ENCODE data around the gene WASHC3.
"Not testable (repeated sequence)": the region's sequence is repeated elsewhere in the genome, so short reads cannot be mapped to it uniquely, and the experiment has no call there.

Gene WASHC3

GRCh38 chr12:102061560-102062418 is at the start of gene WASHC3:
WASHC3 (minus strand) TSS chr12:102061991; CDS start chr12:102061962, 29 bp downstream.
- DNase-seq = peak; percentile 96

- no peak for DNase-seq
These were observed 49.0 kb upstream of the WASHC3 start for GRCh38 chr12:102110782-102111181.

GRCh38 chr12:102107970-102108369 is 46.2 kb upstream of the WASHC3 start:
- no peak for DNase-seq

GRCh38 chr12:102106905-102107304 is 45.1 kb upstream of the WASHC3 start:
- DNase-seq = no peak

GRCh38 chr12:102096855-102097254 is 35.1 kb upstream of the WASHC3 start:
- no peak for DNase-seq

GRCh38 chr12:102095677-102096263 is 34.0 kb upstream of the WASHC3 start:
- no peak for DNase-seq

- no peak for DNase-seq
These were observed 31.5 kb upstream of the WASHC3 start for GRCh38 chr12:102093319-102093718.

- DNase-seq = not testable (repeated sequence)
These were observed 27.5 kb upstream of the WASHC3 start for GRCh38 chr12:102089228-102089835.

GRCh38 chr12:102080842-102081241 is 19.1 kb upstream of the WASHC3 start:
- DNase-seq = no peak

- not testable (repeated sequence) for DNase-seq
These were observed 10.3 kb upstream of the WASHC3 start for GRCh38 chr12:102072092-102072491.

GRCh38 chr12:102069707-102070106 is 7.9 kb upstream of the WASHC3 start:
- no peak for DNase-seq

GRCh38 chr12:102067574-102068258 is 5.9 kb upstream of the WASHC3 start:
- DNase-seq = no peak

GRCh38 chr12:102064476-102064875 is 2.7 kb upstream of the WASHC3 start:
- no peak for DNase-seq

- no peak for DNase-seq
These were observed 1.3 kb upstream of the WASHC3 start for GRCh38 chr12:102063069-102063468.

GRCh38 chr12:102062419-102062806 is 622 bp upstream of the WASHC3 start:
- no peak for DNase-seq

- no peak for DNase-seq
These were observed 663 bp downstream of the WASHC3 start for GRCh38 chr12:102061096-102061559.

- no peak for DNase-seq
These were observed 2.4 kb downstream of the WASHC3 start for GRCh38 chr12:102059343-102059742.

GRCh38 chr12:102054345-102054744 is 7.4 kb downstream of the WASHC3 start:
- no peak for DNase-seq

- DNase-seq = no peak
These were observed 8.8 kb downstream of the WASHC3 start for GRCh38 chr12:102053062-102053349.

- no peak for DNase-seq
These were observed 9.4 kb downstream of the WASHC3 start for GRCh38 chr12:102052192-102053061.

- no peak for DNase-seq
These were observed 10.3 kb downstream of the WASHC3 start for GRCh38 chr12:102051431-102051965.

Measured in activated CD8-positive, alpha-beta memory T cell treated with anti-CD3 and anti-CD28 coated beads for 24 hours (primary cell).